K562 (cell line): ENCODE data around the gene MPV17L2. TPM values are rescaled to one million over a fixed set of nuclear protein-coding genes. Genes with fewer than 3 reads are reported as not detected.
A peak's percentile ranks its signal among the peaks of the same experiment; 100 is the strongest.

Source experiments
- ATF1 ChIP-seq, 2 experiments: fragments of 450-650 bp in 1 of 2; IDR thresholded peaks; 2 replicates each; pipeline ENCODE4 v1.6.1; 2016; ENCODE audit warnings: missing compliant biosample characterization in 1 of 2, missing genetic modification characterization in 1 of 2
- BCOR ChIP-seq: fragments of 450-650 bp; IDR thresholded peaks from 2 replicates; pipeline ENCODE4 v1.6.1; 2016
- CTCFL ChIP-seq: IDR thresholded peaks from 2 replicates; pipeline ENCODE4 v1.6.1; 2011; ENCODE audit warnings: borderline replicate concordance, low read depth, mild to moderate bottlenecking, moderate library complexity, low read length; ENCODE audit not compliant: insufficient read depth, poor library complexity, severe bottlenecking
- IFI16 ChIP-seq: fragments of 250-450 bp; sonication (Bioruptor Pico); IDR thresholded peaks from 2 replicates; pipeline ENCODE4 v2.1.2; 2022; ENCODE audit warnings: mild to moderate bottlenecking, inconsistent platforms
- JUND ChIP-seq, 2 experiments: IDR thresholded peaks; 2 replicates in 1 of 2; 3 replicates in 1 of 2; pipeline ENCODE4 v1.6.1; 2011; ENCODE audit warnings: borderline replicate concordance in 2 of 2, low read depth in 2 of 2, low read length in 2 of 2, improper control_type of control experiment in 1 of 2, missing biosample characterization in 1 of 2, missing genetic modification characterization in 1 of 2, missing genetic modification reagents in 1 of 2
- KAT7 ChIP-seq: sonication (generic); formaldehyde crosslinking; IDR thresholded peaks from 2 replicates; pipeline ENCODE4 v1.8.0; 2022; ENCODE audit warnings: missing genetic modification reagents, mild to moderate bottlenecking, borderline replicate concordance
- REST ChIP-seq, 2 experiments: fragments of 450-650 bp; formaldehyde crosslinking in 1 of 2; IDR thresholded peaks; 2 replicates each; pipeline versions ENCODE4 v1.4.0 to v1.6.1; 2014 to 2020; ENCODE audit warnings: mild to moderate bottlenecking in 2 of 2, borderline replicate concordance in 1 of 2, low read depth in 1 of 2
- SIN3A ChIP-seq, 2 experiments: fragments of 150-350 bp in 1 of 2; IDR thresholded peaks; 2 replicates each; pipeline ENCODE4 v1.6.1; 2011 to 2016; ENCODE audit warnings: borderline replicate concordance in 2 of 2, low read depth in 2 of 2, low read length in 2 of 2, mild to moderate bottlenecking in 2 of 2, moderate library complexity in 2 of 2; ENCODE audit not compliant: control insufficient read depth in 1 of 2
- SMAD4 ChIP-seq: fragments of 250-450 bp; sonication (Bioruptor Pico); conservative IDR thresholded peaks from 2 replicates; pipeline ENCODE4 v1.8.0; 2021; ENCODE audit warnings: inconsistent platforms, mild to moderate bottlenecking, moderate library complexity
- YBX1 ChIP-seq: fragments of 450-650 bp; IDR thresholded peaks from 2 replicates; pipeline ENCODE4 v1.7.1; 2016; ENCODE audit warnings: mild to moderate bottlenecking
- ZNF740 ChIP-seq, 3 experiments: fragments of 200-800 bp in 1 of 3; sonication (Bioruptor generic) in 1 of 3; sonication (generic) in 1 of 3; formaldehyde crosslinking in 1 of 3; IDR thresholded peaks; 2 replicates each; pipeline versions ENCODE4 v1.6.1 to v1.8.0; 2016 to 2022; ENCODE audit warnings: mild to moderate bottlenecking in 2 of 3, missing compliant biosample characterization in 2 of 3, missing genetic modification characterization in 2 of 3, missing genetic modification reagents in 1 of 3
- polyA plus RNA-seq, 8 experiments: library from polyadenylated mRNA; depleted of rRNA in 4 of 8; stranded (reverse) in 5 of 8; unstranded in 3 of 8; fragments of >200 nt; fragmentation: Nextera tagmentation in 2 of 8; fragmentation: Illumina TruSeq in 1 of 8; extraction: Ambion mirVana in 2 of 8; extraction: Trizol in 1 of 8; gene quantifications; 2 replicates each; pipeline versions ENCODE4 v1.2.1 to v1.2.3, GENCODE V29; 2011 to 2014; ENCODE audit warnings: inconsistent platforms in 1 of 8, missing spikeins in 1 of 8
- total RNA-seq, 7 experiments: library from RNA; depleted of rRNA in 6 of 7; stranded (reverse); fragments of >200 nt in 6 of 7; fragmentation: Illumina TruSeq in 2 of 7; extraction: Trizol in 2 of 7; gene quantifications; 2 replicates each; pipeline versions ENCODE4 v1.2.1 to v1.2.3, GENCODE V29; 2011 to 2021; ENCODE audit warnings: low replicate concordance in 1 of 7

Gene MPV17L2
- total and polyA plus RNA-seq, 9 of the 15 experiments (the other 6 are each of a cell fraction or from before 2014, with no cell fraction given): 10.6 to 60.2 (median 28.5) TPM

- TF ChIP-seq SIN3A (IDR thresholded peaks at IDR 0.05; ENCODE audit: borderline replicate concordance in 2 of 2, control insufficient read depth in 1 of 2, low read depth in 2 of 2, low read length in 2 of 2): peak; percentile 89 to 91
- TF ChIP-seq ZNF740 (CRISPR knock-in tag; IDR thresholded peaks at IDR 0.05): peak; percentile 40; the same call in 1 of the 2 replicates
- TF ChIP-seq ZNF740 (tag; IDR thresholded peaks at IDR 0.05): no peak
- 0 out of 2 replicates have a peak, but pooled peaks have one; percentile 57 for TF ChIP-seq KAT7 (CRISPR knock-in tag)
- TF ChIP-seq SMAD4 (CRISPR knock-in tag): peak; percentile 75
- TF ChIP-seq YBX1: no peak
- TF ChIP-seq CTCFL: no peak
- no peak for TF ChIP-seq IFI16
- TF ChIP-seq REST (IDR thresholded peaks at IDR 0.05; ENCODE audit: borderline replicate concordance): peak; percentile 86
- no peak for TF ChIP-seq REST (CRISPR knock-in tag; IDR thresholded peaks at IDR 0.05; ENCODE audit: low read depth)
- no peak for TF ChIP-seq ATF1 (CRISPR knock-in tag; IDR thresholded peaks at IDR 0.05)
- peak; percentile 54; the same call in 1 of the 2 replicates for TF ChIP-seq ATF1 (tag; IDR thresholded peaks at IDR 0.05)
- TF ChIP-seq JUND (IDR thresholded peaks at IDR 0.05; ENCODE audit: borderline replicate concordance, low read depth, low read length): peak; percentile 56
- TF ChIP-seq JUND (tag; IDR thresholded peaks at IDR 0.05; ENCODE audit: borderline replicate concordance, low read depth, low read length): peak; percentile 29; the same call in 1 of the 3 replicates
- no peak for TF ChIP-seq BCOR
Measured at GRCh38 chr19:18156841-18157464, 36.1 kb upstream of the MPV17L2 start (continued).
